HG02884 (cell line): Measurements from ENCODE around the gene RPL26.
A peak's percentile ranks its signal among the peaks of the same experiment; 100 is the strongest.
"Not testable (repeated sequence)": the region's sequence is repeated elsewhere in the genome, so short reads cannot be mapped to it uniquely, and the experiment has no call there.

ENCODE experiments used
- ATAC-seq: cut with Tn5 transposase; IDR thresholded peaks from one replicate; pipeline ENCODE4 v1.9.1; 2021; ENCODE audit warnings: mild to moderate bottlenecking, moderate library complexity; ENCODE audit not compliant: unreplicated experiment

The RPL26 gene

GRCh38 chr17:8397636-8398035, 14.6 kb upstream of the RPL26 start, which contains the start of gene RNF222:
Gene RNF222 (minus strand): TSS chr17:8397827. CDS start chr17:8393461, 4,366 bp downstream.
- ATAC-seq = no peak

GRCh38 chr17:8394497-8394896, 11.5 kb upstream of the RPL26 start:
- ATAC-seq = not testable (repeated sequence)

GRCh38 chr17:8393470-8394231, 10.7 kb upstream of the RPL26 start:
- no peak for ATAC-seq

- no peak for ATAC-seq
Measured at GRCh38 chr17:8392674-8393469, 9.9 kb upstream of the RPL26 start.

- no peak for ATAC-seq
Measured at GRCh38 chr17:8392274-8392673, 9.3 kb upstream of the RPL26 start.

GRCh38 chr17:8391711-8392110, 8.7 kb upstream of the RPL26 start:
- ATAC-seq = no peak

- no peak for ATAC-seq
Measured at GRCh38 chr17:8387914-8388651, 5.1 kb upstream of the RPL26 start.

- no peak for ATAC-seq
Measured at GRCh38 chr17:8386841-8387240, 3.8 kb upstream of the RPL26 start.

GRCh38 chr17:8384801-8385378, 1.9 kb upstream of the RPL26 start:
- no peak for ATAC-seq

- peak; percentile 6 for ATAC-seq
Measured at GRCh38 chr17:8382880-8383142, 182 bp downstream of the RPL26 start.

- no peak for ATAC-seq
Measured at GRCh38 chr17:8382052-8382879, 727 bp downstream of the RPL26 start.

- no peak for ATAC-seq
Measured at GRCh38 chr17:8380049-8380448, 2.9 kb downstream of the RPL26 start.

- not testable (repeated sequence) for ATAC-seq
Measured at GRCh38 chr17:8378117-8378516, 4.9 kb downstream of the RPL26 start.

- no peak for ATAC-seq
Measured at GRCh38 chr17:8377422-8377821, 5.6 kb downstream of the RPL26 start.

- no peak for ATAC-seq
Measured at GRCh38 chr17:8376271-8377067, 6.5 kb downstream of the RPL26 start, which contains the start of gene KRABD2. Gene KRABD2 (minus strand): TSS chr17:8376704.

GRCh38 chr17:8375738-8376259, 7.2 kb downstream of the RPL26 start:
- no peak for ATAC-seq

- not testable (repeated sequence) for ATAC-seq
Measured at GRCh38 chr17:8373856-8374255, 9.1 kb downstream of the RPL26 start.

GRCh38 chr17:8372422-8372821, 10.6 kb downstream of the RPL26 start:
- no peak for ATAC-seq

GRCh38 chr17:8371786-8372185, 11.2 kb downstream of the RPL26 start:
- ATAC-seq = no peak
